ENCODE data around the gene ICE2. TPM values are rescaled to one million over a fixed set of nuclear protein-coding genes. Genes with fewer than 3 reads are reported as not detected.

ICE2 gene
- total and polyA plus RNA-seq, 2 of the 4 experiments (the other 2 are of a cell fraction): 14.7 to 21.1 TPM

DNA sequence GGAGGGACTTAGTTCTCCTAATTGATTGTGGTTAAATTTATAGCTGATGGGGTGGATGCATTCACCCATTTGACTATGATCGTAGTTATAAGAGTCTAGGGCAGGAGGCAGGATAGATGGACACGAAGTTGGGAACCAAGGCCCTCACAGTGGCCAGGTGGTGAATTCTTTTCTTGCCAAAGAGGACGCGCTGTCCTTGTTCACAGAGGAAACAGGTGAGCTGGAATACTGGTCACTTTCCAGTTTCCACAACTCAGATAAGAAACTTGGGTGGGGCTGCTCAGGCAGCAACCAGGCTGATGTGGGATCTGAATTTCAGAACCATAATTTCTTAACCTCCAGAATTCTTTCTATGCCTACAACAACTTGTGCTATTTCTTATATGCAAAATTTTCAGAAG lies 34.0 kb upstream of the ICE2 start:
- dilution Hi-C loops (cut with HindIII; ENCODE audit: low sequenced_read_pairs, unreplicated experiment) (no loop called here), intact Hi-C loops (cut with micrococcal nuclease) (no loop called here), in situ Hi-C loops (cut with MboI; ENCODE audit: low sequenced_read_pairs) (loop anchor here (25.0 kb wide), 1 partner anchor 1324 kb away; no protein-coding TSS in a partner anchor)
- no peak overlapping the region for H3K4me2 ChIP-seq (ENCODE audit: low read depth, low read length)
- H3K14ac ChIP-seq (replicated peaks; ENCODE audit: low read depth, low read length): no peak overlapping the region
- ATAC-seq (ENCODE audit: low read depth) (no peak), DNase-seq (no peak)
- no peak overlapping the region for H2BK20ac ChIP-seq (ENCODE audit: low read depth, low read length)
- H3K18ac ChIP-seq (ENCODE audit: low read depth, low read length): no peak overlapping the region
- H3K9me3 ChIP-seq (ENCODE audit: control insufficient read depth, insufficient read depth, low read length): no peaks in the 10 kb centered on the region
- H2BK15ac ChIP-seq (ENCODE audit: low read depth, low read length): no peak overlapping the region
- H3K56ac ChIP-seq (ENCODE audit: extremely low read depth, insufficient read depth, low read length): no peak overlapping the region
- H2BK120ac ChIP-seq (ENCODE audit: low read depth, low read length): no peak overlapping the region
- BruUV-seq (replicated peaks): no TSS peak
- no peak overlapping the region for H3K23ac ChIP-seq (ENCODE audit: low read depth, low read length)
- no peak overlapping the region for H3K9ac ChIP-seq (ENCODE audit: low read depth, low read length)
- no peak overlapping the region for H2AFZ ChIP-seq (replicated peaks; ENCODE audit: low read length, poor library complexity)
- no peaks in the 10 kb centered on the region for H3K27me3 ChIP-seq (ENCODE audit: control insufficient read depth, insufficient read depth, low read length)
- no peak overlapping the region for H4K8ac ChIP-seq (ENCODE audit: low read depth in 2 of 2, low read length in 2 of 2)
- peaks cover 19% of the 10 kb centered on the region for H3K36me3 ChIP-seq (ENCODE audit: control insufficient read depth, insufficient read depth, low read length)
- H2AK9ac ChIP-seq (replicated peaks; ENCODE audit: low read depth, low read length, poor library complexity): no peak overlapping the region
- WGBS, 2 experiments (ENCODE audit: extremely low coverage in 2 of 2, insufficient read length in 1 of 2): no CpG with 5 or more reads among the region's 4 CpGs
- TF ChIP-seq, protein P1, sequence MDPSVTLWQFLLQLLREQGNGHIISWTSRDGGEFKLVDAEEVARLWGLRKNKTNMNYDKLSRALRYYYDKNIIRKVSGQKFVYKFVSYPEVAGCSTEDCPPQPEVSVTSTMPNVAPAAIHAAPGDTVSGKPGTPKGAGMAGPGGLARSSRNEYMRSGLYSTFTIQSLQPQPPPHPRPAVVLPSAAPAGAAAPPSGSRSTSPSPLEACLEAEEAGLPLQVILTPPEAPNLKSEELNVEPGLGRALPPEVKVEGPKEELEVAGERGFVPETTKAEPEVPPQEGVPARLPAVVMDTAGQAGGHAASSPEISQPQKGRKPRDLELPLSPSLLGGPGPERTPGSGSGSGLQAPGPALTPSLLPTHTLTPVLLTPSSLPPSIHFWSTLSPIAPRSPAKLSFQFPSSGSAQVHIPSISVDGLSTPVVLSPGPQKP (IDR thresholded peaks at IDR 0.05; ENCODE audit: borderline replicate concordance, low read depth, low read length): no peak
- TF ChIP-seq MAFK (IDR thresholded peaks at IDR 0.05; ENCODE audit: low read depth, low read length) (no peak), MAZ (IDR thresholded peaks at IDR 0.05; ENCODE audit: borderline replicate concordance, low read depth, low read length) (no peak), NFE2L2 (IDR thresholded peaks at IDR 0.05; ENCODE audit: low read depth, low read length) (no peak), BHLHE40 (IDR thresholded peaks at IDR 0.05; ENCODE audit: low read depth, low read length) (no peak), RAD21 (IDR thresholded peaks at IDR 0.05; ENCODE audit: low read length) (no peak), CTCF (conservative IDR thresholded peaks at IDR 0.05; ENCODE audit: low read depth, low read length) (no peak), MXI1 (IDR thresholded peaks at IDR 0.05; ENCODE audit: borderline replicate concordance, low read depth, low read length) (no peak), CEBPB (IDR thresholded peaks at IDR 0.05; ENCODE audit: low read depth, low read length) (no peak), SMC3 (IDR thresholded peaks at IDR 0.05; ENCODE audit: low read depth, low read length) (no peak), POLR2A (IDR thresholded peaks at IDR 0.05; ENCODE audit: low read depth, low read length) (no peak), USF2 (IDR thresholded peaks at IDR 0.05; ENCODE audit: low read depth, low read length) (no peak), RCOR1 (IDR thresholded peaks at IDR 0.05; ENCODE audit: insufficient replicate concordance, low read length) (no peak), RFX5 (IDR thresholded peaks at IDR 0.05; ENCODE audit: low read depth, low read length) (no peak), CHD1 (IDR thresholded peaks at IDR 0.05; ENCODE audit: low read depth, low read length) (no peak), FOS (IDR thresholded peaks at IDR 0.05; ENCODE audit: low read depth, low read length) (no peak)
- no peak overlapping the region for H4K91ac ChIP-seq (ENCODE audit: insufficient read depth, low read depth, low read length)
- no peak overlapping the region for H3K27ac ChIP-seq (ENCODE audit: insufficient read depth, low read length)
- no peak overlapping the region for H2AK5ac ChIP-seq (ENCODE audit: low read depth, low read length)
- H3K4ac ChIP-seq (ENCODE audit: low read depth, low read length): no peak overlapping the region
- no peak overlapping the region for H2BK5ac ChIP-seq (ENCODE audit: low read depth, low read length, poor library complexity, severe bottlenecking)
- H3K4me3 ChIP-seq (ENCODE audit: insufficient read depth, low read depth, low read length): no peak overlapping the region
- H4K5ac ChIP-seq (ENCODE audit: low read depth, low read length): no peak overlapping the region
- ChIA-PET POLR2A (ENCODE audit: unreplicated experiment) (no interaction called here), CTCF (no interaction called here)
- no peaks in the 10 kb centered on the region for H3K9me1 ChIP-seq (ENCODE audit: insufficient read depth, low read length)
- H4K20me1 ChIP-seq (ENCODE audit: insufficient read depth, low read length): no peaks in the 10 kb centered on the region
- no peaks in the 10 kb centered on the region for H3K4me1 ChIP-seq (ENCODE audit: control insufficient read depth, insufficient read depth, low read length)
- H3K79me1 ChIP-seq (ENCODE audit: low read depth in 1 of 2, low read length in 2 of 2): peaks cover 0 to 3% of the 10 kb centered on the region in 2 experiments; a peak in 1 of 4 replicates

Data from IMR-90 (cell line).